C4-2B (cell line): Measurements from ENCODE around the gene PTPRU.

Source experiments
- H3K27ac ChIP-seq: fragments of 450-650 bp; 2 replicates; pipeline ENCODE4 v1.5.1; 2017
- CTCF ChIP-seq: fragments of 450-650 bp; conservative IDR thresholded peaks from 2 replicates; pipeline ENCODE4 v1.5.1; 2017; ENCODE audit warnings: mild to moderate bottlenecking
- ZFX ChIP-seq: fragments of 450-650 bp; IDR thresholded peaks from 2 replicates; pipeline ENCODE4 v1.6.1; 2017

The PTPRU gene

GRCh38 chr1:29247044-29247443, 10.7 kb downstream of the PTPRU start:
- TF ChIP-seq ZFX (no peak), CTCF (no peak)
- no peak overlapping the region for H3K27ac ChIP-seq

DNA sequence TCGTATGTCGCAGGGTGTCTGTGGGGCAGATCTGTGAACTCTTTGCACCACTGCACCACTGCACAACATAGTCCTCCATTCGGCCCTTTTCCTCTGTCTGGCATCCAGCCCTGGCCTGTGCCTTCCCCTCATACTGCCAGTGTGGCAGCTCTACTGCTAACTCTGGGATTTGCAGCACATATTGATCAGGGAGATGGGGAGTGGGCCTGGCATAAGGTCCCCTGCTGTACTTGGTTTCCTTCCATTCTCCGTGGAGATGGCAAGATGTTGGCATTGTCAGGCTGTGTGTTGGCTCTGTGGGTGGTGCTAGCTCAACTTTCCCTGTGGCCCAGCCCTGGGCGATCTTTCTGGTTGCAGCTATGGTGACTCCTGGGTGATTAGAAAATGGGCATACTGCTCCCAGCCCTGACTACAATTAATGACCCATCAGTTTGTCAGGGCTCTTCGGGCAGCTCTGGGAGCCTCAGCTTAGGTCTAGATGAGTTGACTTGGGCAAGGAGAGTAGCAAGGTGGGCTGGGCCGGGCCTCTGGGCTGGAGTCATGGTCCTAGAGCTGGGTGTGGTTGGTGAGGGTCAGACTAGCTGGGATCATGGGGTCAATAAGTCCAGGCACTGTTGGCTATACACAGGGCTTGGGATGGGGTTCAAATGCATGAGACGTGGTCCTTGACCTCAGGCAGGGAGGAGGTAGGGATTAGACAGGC, 11.4 kb downstream of the PTPRU start:
- TF ChIP-seq CTCF (no peak), ZFX (no peak)
- no peak overlapping the region for H3K27ac ChIP-seq

GRCh38 chr1:29248409-29248808, 12.1 kb downstream of the PTPRU start:
- TF ChIP-seq ZFX: no peak
- TF ChIP-seq CTCF: no peak
- no peak overlapping the region for H3K27ac ChIP-seq

- TF ChIP-seq ZFX (no peak), CTCF (no peak)
- no peak overlapping the region for H3K27ac ChIP-seq
Observed at GRCh38 chr1:29249170-29249691, 12.9 kb downstream of the PTPRU start.

GRCh38 chr1:29249951-29250581, 13.7 kb downstream of the PTPRU start:
- TF ChIP-seq CTCF: no peak
- TF ChIP-seq ZFX: no peak
- no peak overlapping the region for H3K27ac ChIP-seq

GRCh38 chr1:29251164-29252124, 15.1 kb downstream of the PTPRU start:
- no peak for TF ChIP-seq CTCF
- H3K27ac ChIP-seq: no peak overlapping the region
